Measurements from ENCODE around the gene USP40. TPM values are rescaled to one million over a fixed set of nuclear protein-coding genes. Genes with fewer than 3 reads are reported as not detected.

Gene USP40
- total and polyA plus RNA-seq, 2 experiments from 2014 or later: 5.7 to 11.7 TPM

DNA sequence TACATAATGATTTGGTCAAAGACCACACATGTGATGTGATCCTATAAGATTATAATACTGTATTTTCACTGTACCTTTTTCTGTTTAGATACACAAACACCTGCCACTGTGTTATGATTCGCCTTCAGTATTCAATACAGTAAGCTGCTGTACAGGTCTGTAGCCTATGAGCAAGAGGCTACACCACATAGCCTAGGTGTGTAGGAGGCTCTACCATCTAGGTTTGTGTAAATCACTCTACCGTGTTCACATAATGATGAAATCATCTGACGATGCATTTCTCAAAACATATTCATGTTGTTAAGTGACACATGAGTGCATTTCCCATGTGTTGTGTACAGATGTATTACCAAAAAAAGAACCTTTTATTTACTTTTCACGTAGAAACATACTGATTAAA lies 74.5 kb downstream of the USP40 start:
- no peaks in the 10 kb centered on the region for H3F3A ChIP-seq (replicated peaks; ENCODE audit: low read depth)
- H3K4me3 Mint-ChIP-seq: no peak overlapping the region

DNA sequence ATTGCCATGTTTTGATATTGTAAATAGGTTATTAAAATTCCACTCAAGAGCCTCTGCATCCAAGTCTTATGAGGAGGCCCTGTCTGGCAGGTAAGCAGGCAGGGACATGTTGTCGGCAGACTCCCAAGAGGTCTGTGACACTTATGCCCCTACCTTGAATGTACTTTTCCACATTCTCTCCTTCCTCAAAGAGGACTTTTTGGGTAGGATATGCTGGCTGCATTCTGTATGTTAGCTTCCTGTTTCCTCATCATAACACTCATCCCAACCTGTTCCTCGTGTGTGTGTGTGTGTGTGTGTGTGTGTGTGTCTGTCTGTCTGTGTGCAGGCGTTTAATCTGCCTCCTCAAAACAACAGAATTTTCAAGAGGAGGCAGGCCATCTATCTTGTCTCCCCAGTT lies 75.3 kb downstream of the USP40 start:
- H3K27ac ChIP-seq (ENCODE audit: low read depth): no peak overlapping the region
- H3K4me3 ChIP-seq: no peak overlapping the region
- no peaks in the 10 kb centered on the region for H3F3A ChIP-seq (replicated peaks; ENCODE audit: low read depth)
- no peaks in the 10 kb centered on the region for H3K36me3 ChIP-seq (ENCODE audit: insufficient read depth)
- Mint-ChIP-seq H3K27me3 (ENCODE audit: insufficient read depth, low read depth, poor library complexity) (no peaks in the 10 kb centered on the region), H3K4me3 (no peak overlapping the region), H3K36me3 (ENCODE audit: low read depth) (no peaks in the 10 kb centered on the region; the same call in 2 of the 3 replicates), H3K4me1 (no peaks in the 10 kb centered on the region), H3K9me3 (no peaks in the 10 kb centered on the region), H3K27ac (no peak overlapping the region)
- H4K20me1 ChIP-seq (replicated peaks; ENCODE audit: insufficient read depth): no peaks in the 10 kb centered on the region
- H3K27me3 ChIP-seq (ENCODE audit: insufficient read depth): no peaks in the 10 kb centered on the region
- ATAC-seq (no peak), DNase-seq (ENCODE audit: low spot score) (no peak)
- H3K4me2 ChIP-seq: no peak overlapping the region
- no peaks in the 10 kb centered on the region for H3K9me2 ChIP-seq (ENCODE audit: insufficient read depth)
- TF ChIP-seq EZH2phosphoT487 (IDR thresholded peaks at IDR 0.05; ENCODE audit: unreplicated experiment) (no peak), CREB1 (CRISPR knock-in tag; IDR thresholded peaks at IDR 0.05; ENCODE audit: low read depth) (no peak), POLR2AphosphoS5 (IDR thresholded peaks at IDR 0.05; ENCODE audit: low read depth) (no peak)
- TF ChIP-seq, protein P1, sequence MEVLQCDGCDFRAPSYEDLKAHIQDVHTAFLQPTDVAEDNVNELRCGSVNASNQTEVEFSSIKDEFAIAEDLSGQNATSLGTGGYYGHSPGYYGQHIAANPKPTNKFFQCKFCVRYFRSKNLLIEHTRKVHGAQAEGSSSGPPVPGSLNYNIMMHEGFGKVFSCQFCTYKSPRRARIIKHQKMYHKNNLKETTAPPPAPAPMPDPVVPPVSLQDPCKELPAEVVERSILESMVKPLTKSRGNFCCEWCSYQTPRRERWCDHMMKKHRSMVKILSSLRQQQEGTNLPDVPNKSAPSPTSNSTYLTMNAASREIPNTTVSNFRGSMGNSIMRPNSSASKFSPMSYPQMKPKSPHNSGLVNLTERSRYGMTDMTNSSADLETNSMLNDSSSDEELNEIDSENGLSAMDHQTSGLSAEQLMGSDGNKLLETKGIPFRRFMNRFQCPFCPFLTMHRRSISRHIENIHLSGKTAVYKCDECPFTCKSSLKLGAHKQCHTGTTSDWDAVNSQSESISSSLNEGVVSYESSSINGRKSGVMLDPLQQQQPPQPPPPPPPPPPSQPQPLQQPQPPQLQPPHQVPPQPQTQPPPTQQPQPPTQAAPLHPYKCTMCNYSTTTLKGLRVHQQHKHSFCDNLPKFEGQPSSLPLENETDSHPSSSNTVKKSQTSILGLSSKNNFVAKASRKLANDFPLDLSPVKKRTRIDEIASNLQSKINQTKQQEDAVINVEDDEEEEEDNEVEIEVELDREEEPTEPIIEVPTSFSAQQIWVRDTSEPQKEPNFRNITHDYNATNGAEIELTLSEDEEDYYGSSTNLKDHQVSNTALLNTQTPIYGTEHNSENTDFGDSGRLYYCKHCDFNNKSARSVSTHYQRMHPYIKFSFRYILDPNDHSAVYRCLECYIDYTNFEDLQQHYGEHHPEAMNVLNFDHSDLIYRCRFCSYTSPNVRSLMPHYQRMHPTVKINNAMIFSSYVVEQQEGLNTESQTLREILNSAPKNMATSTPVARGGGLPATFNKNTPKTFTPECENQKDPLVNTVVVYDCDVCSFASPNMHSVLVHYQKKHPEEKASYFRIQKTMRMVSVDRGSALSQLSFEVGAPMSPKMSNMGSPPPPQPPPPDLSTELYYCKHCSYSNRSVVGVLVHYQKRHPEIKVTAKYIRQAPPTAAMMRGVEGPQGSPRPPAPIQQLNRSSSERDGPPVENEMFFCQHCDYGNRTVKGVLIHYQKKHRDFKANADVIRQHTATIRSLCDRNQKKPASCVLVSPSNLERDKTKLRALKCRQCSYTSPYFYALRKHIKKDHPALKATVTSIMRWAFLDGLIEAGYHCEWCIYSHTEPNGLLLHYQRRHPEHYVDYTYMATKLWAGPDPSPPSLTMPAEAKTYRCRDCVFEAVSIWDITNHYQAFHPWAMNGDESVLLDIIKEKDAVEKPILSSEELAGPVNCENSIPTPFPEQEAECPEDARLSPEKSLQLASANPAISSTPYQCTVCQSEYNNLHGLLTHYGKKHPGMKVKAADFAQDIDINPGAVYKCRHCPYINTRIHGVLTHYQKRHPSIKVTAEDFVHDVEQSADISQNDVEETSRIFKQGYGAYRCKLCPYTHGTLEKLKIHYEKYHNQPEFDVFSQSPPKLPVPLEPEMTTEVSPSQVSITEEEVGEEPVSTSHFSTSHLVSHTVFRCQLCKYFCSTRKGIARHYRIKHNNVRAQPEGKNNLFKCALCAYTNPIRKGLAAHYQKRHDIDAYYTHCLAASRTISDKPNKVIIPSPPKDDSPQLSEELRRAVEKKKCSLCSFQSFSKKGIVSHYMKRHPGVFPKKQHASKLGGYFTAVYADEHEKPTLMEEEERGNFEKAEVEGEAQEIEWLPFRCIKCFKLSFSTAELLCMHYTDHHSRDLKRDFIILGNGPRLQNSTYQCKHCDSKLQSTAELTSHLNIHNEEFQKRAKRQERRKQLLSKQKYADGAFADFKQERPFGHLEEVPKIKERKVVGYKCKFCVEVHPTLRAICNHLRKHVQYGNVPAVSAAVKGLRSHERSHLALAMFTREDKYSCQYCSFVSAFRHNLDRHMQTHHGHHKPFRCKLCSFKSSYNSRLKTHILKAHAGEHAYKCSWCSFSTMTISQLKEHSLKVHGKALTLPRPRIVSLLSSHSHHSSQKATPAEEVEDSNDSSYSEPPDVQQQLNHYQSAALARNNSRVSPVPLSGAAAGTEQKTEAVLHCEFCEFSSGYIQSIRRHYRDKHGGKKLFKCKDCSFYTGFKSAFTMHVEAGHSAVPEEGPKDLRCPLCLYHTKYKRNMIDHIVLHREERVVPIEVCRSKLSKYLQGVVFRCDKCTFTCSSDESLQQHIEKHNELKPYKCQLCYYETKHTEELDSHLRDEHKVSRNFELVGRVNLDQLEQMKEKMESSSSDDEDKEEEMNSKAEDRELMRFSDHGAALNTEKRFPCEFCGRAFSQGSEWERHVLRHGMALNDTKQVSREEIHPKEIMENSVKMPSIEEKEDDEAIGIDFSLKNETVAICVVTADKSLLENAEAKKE (CRISPR knock-in tag; IDR thresholded peaks at IDR 0.05): no peak
- H3K79me2 ChIP-seq (replicated peaks; ENCODE audit: insufficient read depth): no peaks in the 10 kb centered on the region
- H2AFZ ChIP-seq: no peak overlapping the region
- H3K4me1 ChIP-seq (ENCODE audit: insufficient read depth): no peaks in the 10 kb centered on the region

More for the DNA sequence above, 74.5 kb downstream of the USP40 start:
- Mint-ChIP-seq H3K4me1 (peaks cover under 1% of the 10 kb centered on the region; the same call in 1 of the 3 replicates), H3K9me3 (no peaks in the 10 kb centered on the region), H3K27ac (no peak overlapping the region), H3K36me3 (ENCODE audit: low read depth) (no peaks in the 10 kb centered on the region; the same call in 2 of the 3 replicates), H3K27me3 (ENCODE audit: insufficient read depth, low read depth, poor library complexity) (no peaks in the 10 kb centered on the region)
- H4K20me1 ChIP-seq (replicated peaks; ENCODE audit: insufficient read depth): no peaks in the 10 kb centered on the region
- H3K9me2 ChIP-seq (ENCODE audit: insufficient read depth): no peaks in the 10 kb centered on the region
- no peak overlapping the region for H2AFZ ChIP-seq
- TF ChIP-seq EZH2 (IDR thresholded peaks at IDR 0.05; ENCODE audit: low read depth, unreplicated experiment) (no peak), CREB1 (CRISPR knock-in tag; IDR thresholded peaks at IDR 0.05; ENCODE audit: low read depth) (no peak), JUNB (IDR thresholded peaks at IDR 0.05; ENCODE audit: unreplicated experiment) (no peak)
- TF ChIP-seq, protein P2, sequence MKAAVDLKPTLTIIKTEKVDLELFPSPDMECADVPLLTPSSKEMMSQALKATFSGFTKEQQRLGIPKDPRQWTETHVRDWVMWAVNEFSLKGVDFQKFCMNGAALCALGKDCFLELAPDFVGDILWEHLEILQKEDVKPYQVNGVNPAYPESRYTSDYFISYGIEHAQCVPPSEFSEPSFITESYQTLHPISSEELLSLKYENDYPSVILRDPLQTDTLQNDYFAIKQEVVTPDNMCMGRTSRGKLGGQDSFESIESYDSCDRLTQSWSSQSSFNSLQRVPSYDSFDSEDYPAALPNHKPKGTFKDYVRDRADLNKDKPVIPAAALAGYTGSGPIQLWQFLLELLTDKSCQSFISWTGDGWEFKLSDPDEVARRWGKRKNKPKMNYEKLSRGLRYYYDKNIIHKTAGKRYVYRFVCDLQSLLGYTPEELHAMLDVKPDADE (IDR thresholded peaks at IDR 0.05): no peak
- no peaks in the 10 kb centered on the region for H3K4me1 ChIP-seq (ENCODE audit: insufficient read depth)
- H3K4me3 ChIP-seq: no peak overlapping the region
- H3K27ac ChIP-seq (ENCODE audit: low read depth): no peak overlapping the region
- DNase-seq (ENCODE audit: low spot score): no peak
- no peaks in the 10 kb centered on the region for H3K36me3 ChIP-seq (ENCODE audit: insufficient read depth)
- ATAC-seq: no peak
- H3K79me2 ChIP-seq (replicated peaks; ENCODE audit: insufficient read depth): no peaks in the 10 kb centered on the region
- no peak overlapping the region for H3K4me2 ChIP-seq
- no peaks in the 10 kb centered on the region for H3K27me3 ChIP-seq (ENCODE audit: insufficient read depth)

All from GM23338 (cell line).